HepG2 (cell line): ENCODE measurements around the gene KRTAP17-1. TPM values are rescaled to one million over a fixed set of nuclear protein-coding genes. Genes with fewer than 3 reads are reported as not detected.

Experiments used
- ATAC-seq: fragments of 200-7000 bp; cut with Tn5 transposase; 3 replicates; pipeline ENCODE4 v1.9.1; 2020; ENCODE audit warnings: mild to moderate bottlenecking, moderate library complexity
- BruUV-seq: library from RNA; stranded (reverse); fragments of 400-500 nt; replicated peaks from 2 replicates; lab custom pipeline; 2021; lab: Mats Ljungman, UMichigan
- CTCF ChIA-PET: fragments of 300-600 bp; formaldehyde crosslinking; extraction: SDS; loops from one replicate; lab custom pipeline; 2021; ENCODE audit warnings: low total read pairs, inconsistent platforms, low intra/inter-chr PET ratio; lab: Yijun Ruan, JAX
- POLR2A ChIA-PET: fragments of 350-600 bp; sonication (Branson Sonifier 250); formaldehyde crosslinking; loops from one replicate; lab custom pipeline; 2020; ENCODE audit warnings: antibody characterized with exemption, inconsistent platforms; lab: Yijun Ruan, JAX
- DNase-seq: peaks from one replicate; pipeline ENCODE4 v3.0.0-alpha.2; 2015; ENCODE audit warnings: low spot score
- FAIRE-seq: peaks from 3 replicates; lab custom pipeline; 2011; peaks lifted over from hg19 to GRCh38; lab: Jason Lieb, UNC
- H2AFZ ChIP-seq: one replicate; pipeline ENCODE4 v1.6.1; 2011; ENCODE audit warnings: low read length, inconsistent platforms
- H3K27ac ChIP-seq: fragments of 300-600 bp; 3 replicates; pipeline ENCODE4 v1.8.0; 2011; ENCODE audit warnings: mixed run types, mild to moderate bottlenecking, mixed read lengths, low read length, inconsistent platforms; ENCODE audit not compliant: insufficient read depth; ENCODE audit errors: extremely low read length
- H3K27me3 ChIP-seq, 2 experiments: fragments of 200-600 bp in 1 of 2; 2 replicates in 1 of 2; 3 replicates in 1 of 2; pipeline versions ENCODE4 v1.6.0 to v1.8.0; 2011; ENCODE audit warnings: low read length in 2 of 2, mild to moderate bottlenecking in 2 of 2, moderate library complexity in 2 of 2, inconsistent platforms in 1 of 2; ENCODE audit not compliant: insufficient read depth in 2 of 2, control insufficient read depth in 1 of 2
- H3K36me3 ChIP-seq, 2 experiments: fragments of 200-600 bp in 1 of 2; replicated peaks in 1 of 2; 2 replicates in 1 of 2; 3 replicates in 1 of 2; pipeline versions ENCODE4 v1.5.1 to v1.8.0; 2011; ENCODE audit warnings: low read length in 2 of 2, inconsistent platforms in 1 of 2; ENCODE audit not compliant: insufficient read depth in 2 of 2, control insufficient read depth in 1 of 2
- H3K4me1 ChIP-seq: 2 replicates; pipeline ENCODE4 v1.5.1; 2012; ENCODE audit warnings: low read length, inconsistent platforms; ENCODE audit not compliant: insufficient read depth
- H3K4me2 ChIP-seq: 2 replicates; pipeline ENCODE4 v1.6.0; 2011; ENCODE audit warnings: low read depth, low read length, inconsistent platforms
- H3K4me3 ChIP-seq, 3 experiments: fragments of 200-600 bp in 1 of 3; sonication (generic), shearing (Covaris generic) in 1 of 3; replicated peaks in 1 of 3; 2 replicates each; pipeline ENCODE4 v1.5.1; 2011 to 2016; ENCODE audit warnings: low read length in 3 of 3, inconsistent platforms in 2 of 3, low read depth in 2 of 3, mild to moderate bottlenecking in 2 of 3, control low read depth in 1 of 3, mixed read lengths in 1 of 3; ENCODE audit not compliant: insufficient read depth in 1 of 3
- H3K79me2 ChIP-seq: one replicate; pipeline ENCODE4 v1.6.1; 2011; ENCODE audit warnings: low read length, inconsistent platforms; ENCODE audit not compliant: insufficient read depth
- H3K9ac ChIP-seq: 2 replicates; pipeline ENCODE4 v1.6.0; 2011; ENCODE audit warnings: mild to moderate bottlenecking, low read depth, low read length, inconsistent platforms; ENCODE audit not compliant: insufficient read depth
- H3K9me3 ChIP-seq: 2 replicates; pipeline ENCODE4 v1.5.1; 2012; ENCODE audit warnings: mild to moderate bottlenecking, low read length
- H4K20me1 ChIP-seq: 2 replicates; pipeline ENCODE4 v1.6.0; 2011; ENCODE audit warnings: inconsistent platforms, mild to moderate bottlenecking, low read length, moderate library complexity; ENCODE audit not compliant: insufficient read depth
- DNMT3B ChIP-seq: conservative IDR thresholded peaks from 2 replicates; pipeline ENCODE4 v1.6.1; 2016; ENCODE audit warnings: missing biosample characterization, control low read depth
- FOXO1 ChIP-seq: sonication (generic); formaldehyde crosslinking; IDR thresholded peaks from 2 replicates; pipeline ENCODE4 v1.4.0; 2020; ENCODE audit warnings: missing genetic modification reagents
- HMGXB4 ChIP-seq, 2 experiments: sonication (generic) in 1 of 2; formaldehyde crosslinking in 1 of 2; IDR thresholded peaks; 2 replicates each; pipeline versions ENCODE4 v1.4.0 to v1.6.1; 2018 to 2020; ENCODE audit warnings: missing genetic modification reagents in 2 of 2, borderline replicate concordance in 1 of 2, low read depth in 1 of 2, mild to moderate bottlenecking in 1 of 2, missing biosample characterization in 1 of 2
- KMT2A ChIP-seq: sonication (generic); formaldehyde crosslinking; IDR thresholded peaks from 2 replicates; pipeline ENCODE4 v1.4.0; 2020; ENCODE audit warnings: missing genetic modification reagents
- TCF7L2 ChIP-seq: IDR thresholded peaks from 2 replicates; pipeline ENCODE4 v1.6.1; 2011; ENCODE audit warnings: mild to moderate bottlenecking, low read depth, low read length, moderate library complexity
- TMF1 ChIP-seq: sonication (generic); formaldehyde crosslinking; IDR thresholded peaks from 2 replicates; pipeline ENCODE4 v1.8.1; 2022; ENCODE audit warnings: low read depth, missing genetic modification reagents
- ZNF333 ChIP-seq: sonication (generic); formaldehyde crosslinking; IDR thresholded peaks from 2 replicates; pipeline ENCODE4 v1.4.0; 2020; ENCODE audit warnings: mild to moderate bottlenecking, missing genetic modification reagents, borderline replicate concordance
- ZNF773 ChIP-seq: sonication (generic); formaldehyde crosslinking; IDR thresholded peaks from 2 replicates; pipeline ENCODE4 v1.4.0; 2020; ENCODE audit warnings: missing genetic modification reagents, borderline replicate concordance
- WGBS: methylation state at CpG from one replicate; pipeline ENCODE4 v1.1.6; 2017; ENCODE audit warnings: low lambda C conversion rate; 5-methylcytosine and 5-hydroxymethylcytosine counted together
- in situ Hi-C: cut with HindIII; loops from 2 replicates; pipeline ENCODE4 v1.10.0; 2017; ENCODE audit warnings: low pct_unique_long_range_greater_than_20kb; ENCODE audit not compliant: extremely low pct_ligation_motif_present
- intact Hi-C: fragments of 100-400 bp; cut with micrococcal nuclease; formaldehyde crosslinking; loops from one replicate; pipeline ENCODE4 v1.10.0; 2022; ENCODE audit not compliant: unreplicated experiment
- polyA plus RNA-seq, 8 experiments: library from polyadenylated mRNA; depleted of rRNA in 3 of 8; stranded (reverse) in 7 of 8; unstranded in 1 of 8; fragments of >200 nt; fragmentation: Illumina TruSeq in 4 of 8; extraction: Trizol in 4 of 8; gene quantifications; 2 replicates each; pipeline versions ENCODE4 v1.2.1 to v1.2.3, GENCODE V29; 2011 to 2016; ENCODE audit warnings: low read depth in 4 of 8, missing spikeins in 1 of 8, mixed read lengths in 1 of 8; ENCODE audit not compliant: insufficient read depth in 1 of 8
- total RNA-seq, 5 experiments: library from RNA; depleted of rRNA; stranded (reverse); fragments of >200 nt; fragmentation: Illumina TruSeq; extraction: Trizol; gene quantifications; 2 replicates each; pipeline ENCODE4 v1.2.3, GENCODE V29; 2016; ENCODE audit warnings: low read depth in 1 of 5

Gene KRTAP17-1
- total and polyA plus RNA-seq, 2 of the 13 experiments (the other 11 are each of a cell fraction or from before 2014, with no cell fraction given): not detected

DNA sequence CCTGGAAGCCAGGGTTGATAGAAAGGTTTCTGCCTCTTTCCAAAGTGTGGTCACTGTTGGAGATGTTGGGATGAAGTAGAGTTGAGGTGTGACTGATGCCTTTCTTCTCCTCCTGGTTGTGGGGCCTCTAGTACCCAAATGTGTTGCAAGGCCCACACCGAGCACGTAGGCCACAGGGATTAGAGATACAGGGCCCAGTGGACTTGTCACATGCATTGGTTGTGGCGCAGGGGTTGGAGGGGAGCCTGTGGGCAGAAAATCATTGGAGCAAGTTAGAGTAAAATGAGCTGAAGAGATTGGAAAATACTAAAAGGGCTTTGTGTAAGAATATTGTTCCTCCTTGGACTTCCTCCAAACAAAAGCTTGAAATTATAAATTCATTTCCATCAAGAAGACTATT lies 30.5 kb upstream of the KRTAP17-1 start:
- intact Hi-C loops (no loop called here), in situ Hi-C loops (no loop called here)
- BruUV-seq: no TSS peak
- POLR2A ChIA-PET: no interaction called here
- ATAC-seq: no peak
- CTCF ChIA-PET: no interaction called here
- H3K27me3 ChIP-seq: peaks cover 0 to 5% of the 10 kb centered on the region in 2 experiments; a peak in 3 of 5 replicates
- no peaks in the 10 kb centered on the region for H3K4me1 ChIP-seq
- H3K9ac ChIP-seq: no peak overlapping the region
- no peaks in the 10 kb centered on the region for H4K20me1 ChIP-seq
- H3K4me2 ChIP-seq: no peak overlapping the region
- no peak overlapping the region for H2AFZ ChIP-seq
- no peak for DNase-seq
- H3K36me3 ChIP-seq: no peaks in the 10 kb centered on the region
- 8% methylated on average over 3 of the region's 3 CpGs for WGBS
- no peak overlapping the region for H3K27ac ChIP-seq
- peaks cover 11% of the 10 kb centered on the region; the same call in 1 of the 2 replicates for H3K9me3 ChIP-seq
- no peaks in the 10 kb centered on the region for H3K79me2 ChIP-seq
- TF ChIP-seq HMGXB4 (CRISPR knock-in tag; IDR thresholded peaks at IDR 0.05; ENCODE audit: borderline replicate concordance in 1 of 2, low read depth in 1 of 2) (no peak), KMT2A (CRISPR knock-in tag) (no peak), TCF7L2 (no peak), TMF1 (CRISPR knock-in tag) (no peak), ZNF333 (CRISPR knock-in tag) (no peak), ZNF773 (CRISPR knock-in tag) (no peak), DNMT3B (CRISPR knock-in tag) (no peak), FOXO1 (CRISPR knock-in tag) (no peak)
- H3K4me3 ChIP-seq: no peak overlapping the region
- no peak for FAIRE-seq
